K562 (cell line): ENCODE data around the gene RFPL1. TPM values are rescaled to one million over a fixed set of nuclear protein-coding genes. Genes with fewer than 3 reads are reported as not detected.
"Not testable (repeated sequence)": the region's sequence is repeated elsewhere in the genome, so short reads cannot be mapped to it uniquely, and the experiment has no call there.

ENCODE experiments used
- ATAC-seq: fragments of 200-7000 bp; cut with Tn5 transposase; 3 replicates; pipeline ENCODE4 v1.9.1; 2020; ENCODE audit warnings: moderate library complexity
- BruUV-seq: library from RNA; stranded (reverse); fragments of 400-500 nt; replicated peaks from 2 replicates; lab custom pipeline; 2021; lab: Mats Ljungman, UMichigan
- CTCF ChIA-PET: fragments of 300-600 bp; formaldehyde crosslinking; extraction: SDS; loops from one replicate; lab custom pipeline; 2021; ENCODE audit warnings: low intra/inter-chr PET ratio; lab: Yijun Ruan, JAX
- POLR2A ChIA-PET: fragments of 300-600, 350-650 bp; sonication (Branson Sonifier 250); formaldehyde crosslinking; extraction: SDS; loops from one replicate; lab custom pipeline; 2021; ENCODE audit warnings: antibody characterized with exemption, inconsistent platforms; lab: Yijun Ruan, JAX
- DNase-seq, 4 experiments: peaks; one replicate each; pipeline versions ENCODE4 v3.0.0 to v3.0.0-alpha.2; 2011 to 2018; ENCODE audit warnings: low spot score in 3 of 4, mixed read lengths in 3 of 4; ENCODE audit errors: extremely low read depth in 1 of 4
- FAIRE-seq: peaks from 2 replicates; lab custom pipeline; 2011; peaks lifted over from hg19 to GRCh38; lab: Jason Lieb, UNC
- H2AFZ ChIP-seq: 2 replicates; pipeline ENCODE4 v1.6.0; 2011; ENCODE audit warnings: low read depth, low read length, control low read depth, inconsistent platforms
- H3K27ac ChIP-seq: fragments of 200-600 bp; 3 replicates; pipeline ENCODE4 v1.8.0; 2011; ENCODE audit warnings: low read depth, mild to moderate bottlenecking, control low read depth, inconsistent platforms, low read length, moderate library complexity, mixed read lengths; ENCODE audit errors: extremely low read depth
- H3K27me3 ChIP-seq, 2 experiments: fragments of 300-600 bp in 1 of 2; 2 replicates in 1 of 2; 3 replicates in 1 of 2; pipeline versions ENCODE4 v1.6.0 to v1.8.0; 2011; ENCODE audit warnings: inconsistent platforms in 2 of 2, low read length in 2 of 2, mild to moderate bottlenecking in 1 of 2, mixed read lengths in 1 of 2, moderate library complexity in 1 of 2; ENCODE audit not compliant: control insufficient read depth in 2 of 2, insufficient read depth in 2 of 2
- H3K36me3 ChIP-seq: fragments of 300-600 bp; 3 replicates; pipeline ENCODE4 v1.8.0; 2011; ENCODE audit warnings: mild to moderate bottlenecking, low read length, inconsistent platforms; ENCODE audit not compliant: control insufficient read depth, insufficient read depth
- H3K4me1 ChIP-seq, 2 experiments: fragments of 200-600 bp in 1 of 2; replicated peaks in 1 of 2; 2 replicates in 1 of 2; 3 replicates in 1 of 2; pipeline versions ENCODE4 v1.5.1 to v1.8.0; 2011; ENCODE audit warnings: inconsistent platforms in 2 of 2, low read length in 2 of 2, mild to moderate bottlenecking in 1 of 2, mixed read lengths in 1 of 2, moderate library complexity in 1 of 2; ENCODE audit not compliant: control insufficient read depth in 2 of 2, insufficient read depth in 2 of 2
- H3K4me2 ChIP-seq: 2 replicates; pipeline ENCODE4 v1.6.1; 2011; ENCODE audit warnings: low read length, control low read depth, inconsistent platforms, mixed read lengths; ENCODE audit not compliant: insufficient read depth
- H3K4me3 ChIP-seq: fragments of 200-600 bp; sonication (generic), shearing (Covaris generic); 2 replicates; pipeline ENCODE4 v1.5.1; 2016; ENCODE audit warnings: control low read depth, inconsistent platforms
- H3K79me2 ChIP-seq: fragments of 200-600 bp; 3 replicates; pipeline ENCODE4 v1.8.0; 2011; ENCODE audit warnings: low read length, inconsistent platforms; ENCODE audit not compliant: control insufficient read depth, insufficient read depth
- H3K9ac ChIP-seq, 2 experiments: 2 replicates each; pipeline versions ENCODE4 v1.6.0 to v1.6.1; 2011; ENCODE audit warnings: low read depth in 2 of 2, low read length in 2 of 2, control low read depth in 1 of 2, inconsistent platforms in 1 of 2, mild to moderate bottlenecking in 1 of 2, mixed read lengths in 1 of 2; ENCODE audit not compliant: insufficient read depth in 1 of 2
- H3K9me1 ChIP-seq: one replicate; pipeline ENCODE4 v1.6.0; 2011; ENCODE audit warnings: inconsistent platforms, mild to moderate bottlenecking, low read length, moderate library complexity; ENCODE audit not compliant: control insufficient read depth, insufficient read depth
- H3K9me3 ChIP-seq: replicated peaks from 2 replicates; pipeline ENCODE4 v1.5.1; 2011; ENCODE audit warnings: low read depth, low read length, inconsistent platforms; ENCODE audit not compliant: control insufficient read depth, insufficient read depth
- H4K20me1 ChIP-seq: replicated peaks from 2 replicates; pipeline ENCODE4 v1.6.1; 2011; ENCODE audit warnings: low read length, inconsistent platforms, mixed read lengths; ENCODE audit not compliant: control insufficient read depth, insufficient read depth
- HDAC1 ChIP-seq, 2 experiments: fragments of 450-650 bp; IDR thresholded peaks; 2 replicates each; pipeline ENCODE4 v1.6.1; 2016 to 2017; ENCODE audit warnings: inconsistent platforms in 1 of 2, mild to moderate bottlenecking in 1 of 2, moderate library complexity in 1 of 2
- KDM1A ChIP-seq, 2 experiments: fragments of 450-650 bp; IDR thresholded peaks; 2 replicates each; pipeline ENCODE4 v1.6.1; 2016; ENCODE audit warnings: mild to moderate bottlenecking in 2 of 2
- NRF1 ChIP-seq, 2 experiments: fragments of 450-650 bp; IDR thresholded peaks in 1 of 2; conservative IDR thresholded peaks in 1 of 2; 2 replicates each; pipeline ENCODE4 v1.6.1; 2014; ENCODE audit warnings: mild to moderate bottlenecking in 2 of 2
- RCOR1 ChIP-seq, 2 experiments: IDR thresholded peaks; 2 replicates each; pipeline ENCODE4 v1.6.1; 2012; ENCODE audit warnings: low read depth in 2 of 2, low read length in 2 of 2, borderline replicate concordance in 1 of 2, improper control_type of control experiment in 1 of 2
- WGBS: fragments of 100-300 bp; shearing (Covaris generic); methylation state at CpG from one replicate; pipeline ENCODE4 v1.1.6; 2016; ENCODE audit warnings: low coverage, mixed read lengths; ENCODE audit not compliant: insufficient coverage; ENCODE audit errors: missing lambda C conversion rate; 5-methylcytosine and 5-hydroxymethylcytosine counted together
- in situ Hi-C: fragments of 300-500 bp; cut with MboI; formaldehyde crosslinking; loops from 4 replicates; pipeline ENCODE4 v1.15.0; 2018; ENCODE audit warnings: inconsistent platforms, mixed read lengths
- intact Hi-C: fragments of 100-400 bp; cut with micrococcal nuclease; formaldehyde crosslinking; loops from 2 replicates; pipeline ENCODE4 v1.14.2; 2022
- polyA plus RNA-seq, 8 experiments: library from polyadenylated mRNA; depleted of rRNA in 4 of 8; stranded (reverse) in 5 of 8; unstranded in 3 of 8; fragments of >200 nt; fragmentation: Nextera tagmentation in 2 of 8; fragmentation: Illumina TruSeq in 1 of 8; extraction: Ambion mirVana in 2 of 8; extraction: Trizol in 1 of 8; gene quantifications; 2 replicates each; pipeline versions ENCODE4 v1.2.1 to v1.2.3, GENCODE V29; 2011 to 2014; ENCODE audit warnings: inconsistent platforms in 1 of 8, missing spikeins in 1 of 8
- total RNA-seq, 7 experiments: library from RNA; depleted of rRNA in 6 of 7; stranded (reverse); fragments of >200 nt in 6 of 7; fragmentation: Illumina TruSeq in 2 of 7; extraction: Trizol in 2 of 7; gene quantifications; 2 replicates each; pipeline versions ENCODE4 v1.2.1 to v1.2.3, GENCODE V29; 2011 to 2021; ENCODE audit warnings: low replicate concordance in 1 of 7

RFPL1 gene
- total and polyA plus RNA-seq, 9 of the 15 experiments (the other 6 are each of a cell fraction or from before 2014, with no cell fraction given) = not detected

DNA sequence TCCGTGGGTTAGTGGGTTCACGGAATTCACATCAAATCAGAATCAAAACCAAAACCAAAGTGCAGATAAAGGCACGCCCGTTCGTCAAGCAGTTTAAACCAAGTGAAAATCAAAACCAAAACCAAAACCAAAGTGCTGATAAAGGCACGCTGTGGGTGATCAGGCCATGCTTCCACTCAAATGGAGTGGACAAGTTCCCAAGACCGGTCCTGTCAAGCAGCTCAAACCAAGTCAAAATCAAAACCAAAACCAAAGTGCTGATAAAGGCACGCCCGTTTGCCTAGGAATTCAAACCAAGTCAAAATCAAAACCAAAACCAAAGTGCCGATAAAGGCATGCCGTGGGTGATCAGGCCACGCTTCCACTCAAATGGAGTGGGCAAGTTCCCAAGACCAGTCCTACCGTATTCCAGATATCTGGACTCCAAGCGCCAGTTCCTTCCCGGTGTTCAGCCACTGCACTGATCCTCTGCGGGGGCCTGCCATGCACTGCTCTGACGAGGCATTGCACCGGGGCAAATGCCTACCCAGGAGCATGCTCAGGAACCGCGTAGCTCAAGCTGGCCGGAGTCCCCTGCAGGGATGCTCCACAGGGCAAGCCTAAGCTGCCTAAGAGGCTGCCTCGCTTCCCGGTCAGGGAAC lies 23.3 kb upstream of the RFPL1 start:
- CTCF ChIA-PET = not testable (repeated sequence)

DNA sequence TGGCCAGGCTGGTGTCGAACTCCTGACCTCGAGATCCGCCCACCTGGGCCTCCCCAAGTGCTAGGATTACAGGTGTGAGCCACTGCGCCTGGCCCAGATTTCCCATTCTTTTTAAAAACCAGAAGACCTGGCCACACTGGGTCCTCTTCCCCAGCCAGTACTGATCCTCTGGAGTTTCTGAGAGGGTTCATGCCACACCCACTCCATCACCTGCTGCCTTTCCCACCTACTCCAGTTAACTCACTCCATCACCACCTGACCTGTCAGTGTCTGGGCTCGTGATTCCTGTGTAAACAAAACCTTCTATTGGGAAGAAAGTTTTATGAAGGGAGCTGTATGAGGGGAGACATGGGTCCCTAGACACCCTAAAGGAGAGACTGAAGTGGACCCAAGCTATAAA lies 19.7 kb upstream of the RFPL1 start:
- H3K4me1 ChIP-seq, DNase-seq, H3K27ac ChIP-seq, FAIRE-seq, intact Hi-C loops, H3K79me2 ChIP-seq, H4K20me1 ChIP-seq, in situ Hi-C loops, ATAC-seq, H2AFZ ChIP-seq, POLR2A ChIA-PET, H3K4me2 ChIP-seq, H3K9me1 ChIP-seq, H3K27me3 ChIP-seq, CTCF ChIA-PET, H3K36me3 ChIP-seq, H3K9ac ChIP-seq, H3K9me3 ChIP-seq, H3K4me3 ChIP-seq, BruUV-seq: not testable (repeated sequence)
- 50% methylated on average over 2 of the region's 5 CpGs for WGBS

More for the DNA sequence above, 23.3 kb upstream of the RFPL1 start:
- H3K4me3 ChIP-seq, H3K27me3 ChIP-seq, H3K27ac ChIP-seq, POLR2A ChIA-PET: not testable (repeated sequence)
- TF ChIP-seq KDM1A (IDR thresholded peaks at IDR 0.05) (peak; percentile 82 to 88), NRF1 (conservative IDR thresholded peaks at IDR 0.05 in 1 of 2, IDR thresholded peaks at IDR 0.05 in 1 of 2) (peak; percentile 22 to 44; a peak in 3 of 4 replicates), RCOR1 (IDR thresholded peaks at IDR 0.05; ENCODE audit: borderline replicate concordance in 1 of 2, low read depth in 2 of 2, low read length in 2 of 2) (peak in 1 of 2 experiments; percentile 47; a peak in 1 of 4 replicates), HDAC1 (IDR thresholded peaks at IDR 0.05) (peak in 1 of 2 experiments; percentile 53; a peak in 1 of 4 replicates)
- TF ChIP-seq, all 486 proteins: peak for 4; not testable (repeated sequence) for 482
- H3K4me2 ChIP-seq, H3K9ac ChIP-seq, H3K9me1 ChIP-seq, H3K36me3 ChIP-seq, H2AFZ ChIP-seq, H3K4me1 ChIP-seq, FAIRE-seq, ATAC-seq, in situ Hi-C loops, intact Hi-C loops, H3K79me2 ChIP-seq, BruUV-seq, H4K20me1 ChIP-seq, DNase-seq, H3K9me3 ChIP-seq: not testable (repeated sequence)
- 14% methylated on average over 20 of the region's 23 CpGs for WGBS
